Trophoblast cell (in vitro differentiated cells and primary cell): Measurements from ENCODE around the gene TMEM121B.

Source experiments
- DNase-seq, 2 donors: peaks; one replicate each; pipeline ENCODE4 v3.0.0-alpha.2; 2016
- H2AFZ ChIP-seq: 2 replicates; pipeline ENCODE4 v1.6.1; 2013; ENCODE audit warnings: low read length, moderate library complexity, mild to moderate bottlenecking; ENCODE audit not compliant: insufficient read depth, poor library complexity
- H2AK5ac ChIP-seq: 2 replicates; pipeline ENCODE4 v1.6.1; 2013; ENCODE audit warnings: mild to moderate bottlenecking, low read length
- H2BK120ac ChIP-seq: 2 replicates; pipeline ENCODE4 v1.6.1; 2013; ENCODE audit warnings: low read length, mild to moderate bottlenecking, moderate library complexity; ENCODE audit not compliant: insufficient read depth, poor library complexity
- H2BK12ac ChIP-seq: 2 replicates; pipeline ENCODE4 v1.6.1; 2013; ENCODE audit warnings: mild to moderate bottlenecking, low read length, moderate library complexity
- H2BK5ac ChIP-seq: 2 replicates; pipeline ENCODE4 v1.6.1; 2013; ENCODE audit warnings: low read length, low read depth, moderate library complexity, mild to moderate bottlenecking; ENCODE audit not compliant: poor library complexity
- H3K14ac ChIP-seq: 2 replicates; pipeline ENCODE4 v1.6.1; 2013; ENCODE audit warnings: mild to moderate bottlenecking, low read length
- H3K18ac ChIP-seq: 2 replicates; pipeline ENCODE4 v1.6.1; 2013; ENCODE audit warnings: mild to moderate bottlenecking, low read length
- H3K23ac ChIP-seq: 2 replicates; pipeline ENCODE4 v1.6.1; 2013; ENCODE audit warnings: low read length
- H3K27ac ChIP-seq: 2 replicates; pipeline ENCODE4 v1.5.1; 2013; ENCODE audit warnings: low read depth, mild to moderate bottlenecking, inconsistent platforms, low read length, moderate library complexity
- H3K27me3 ChIP-seq: 2 replicates; pipeline ENCODE4 v1.6.1; 2013; ENCODE audit warnings: inconsistent platforms, mild to moderate bottlenecking, low read length, moderate library complexity; ENCODE audit not compliant: insufficient read depth
- H3K36me3 ChIP-seq, 2 experiments: 1 replicate in 1 of 2; 2 replicates in 1 of 2; pipeline ENCODE4 v1.6.1; 2013; ENCODE audit warnings: low read length in 2 of 2, mild to moderate bottlenecking in 2 of 2, moderate library complexity in 1 of 2; ENCODE audit not compliant: insufficient read depth in 2 of 2, control insufficient read depth in 1 of 2
- H3K4ac ChIP-seq: 2 replicates; pipeline ENCODE4 v1.6.1; 2013; ENCODE audit warnings: low read depth, mild to moderate bottlenecking, low read length, moderate library complexity
- H3K4me1 ChIP-seq, 2 experiments: 1 replicate in 1 of 2; 2 replicates in 1 of 2; pipeline ENCODE4 v1.6.1; 2013; ENCODE audit warnings: low read length in 2 of 2, mild to moderate bottlenecking in 2 of 2, moderate library complexity in 1 of 2; ENCODE audit not compliant: insufficient read depth in 2 of 2, control insufficient read depth in 1 of 2
- H3K4me2 ChIP-seq: 2 replicates; pipeline ENCODE4 v1.6.1; 2013; ENCODE audit warnings: inconsistent platforms, mild to moderate bottlenecking, low read length, moderate library complexity
- H3K4me3 ChIP-seq: 2 replicates; pipeline ENCODE4 v1.5.1; 2013; ENCODE audit warnings: mild to moderate bottlenecking, low read depth, low read length, inconsistent platforms
- H3K79me1 ChIP-seq: one replicate; pipeline ENCODE4 v1.6.1; 2013; ENCODE audit warnings: low read length
- H3K79me2 ChIP-seq: 2 replicates; pipeline ENCODE4 v1.6.1; 2013; ENCODE audit warnings: low read length, mild to moderate bottlenecking; ENCODE audit not compliant: control insufficient read depth, insufficient read depth, poor library complexity
- H3K9ac ChIP-seq: 2 replicates; pipeline ENCODE4 v1.6.1; 2013; ENCODE audit warnings: mild to moderate bottlenecking, low read length
- H3K9me3 ChIP-seq: 2 replicates; pipeline ENCODE4 v1.6.1; 2013; ENCODE audit warnings: low read depth, mild to moderate bottlenecking, control low read depth, inconsistent platforms, low read length; ENCODE audit not compliant: insufficient read depth
- H4K12ac ChIP-seq: 2 replicates; pipeline ENCODE4 v1.6.1; 2013; ENCODE audit warnings: low read depth, mild to moderate bottlenecking, low read length, moderate library complexity
- H4K8ac ChIP-seq: 2 replicates; pipeline ENCODE4 v1.6.1; 2013; ENCODE audit warnings: low read depth, mild to moderate bottlenecking, low read length, moderate library complexity
- H4K91ac ChIP-seq: one replicate; pipeline ENCODE4 v1.6.1; 2013; ENCODE audit warnings: low read depth, mild to moderate bottlenecking, low read length, moderate library complexity
- WGBS: extraction: QIAGEN DNeasy Blood & Tissue Kit; methylation state at CpG from one replicate; pipeline ENCODE4 v1.1.7; 2013; ENCODE audit warnings: missing lambda C conversion rate; ENCODE audit not compliant: insufficient read length, insufficient coverage; ENCODE audit errors: extremely low coverage; 5-methylcytosine and 5-hydroxymethylcytosine counted together

Gene TMEM121B

DNA sequence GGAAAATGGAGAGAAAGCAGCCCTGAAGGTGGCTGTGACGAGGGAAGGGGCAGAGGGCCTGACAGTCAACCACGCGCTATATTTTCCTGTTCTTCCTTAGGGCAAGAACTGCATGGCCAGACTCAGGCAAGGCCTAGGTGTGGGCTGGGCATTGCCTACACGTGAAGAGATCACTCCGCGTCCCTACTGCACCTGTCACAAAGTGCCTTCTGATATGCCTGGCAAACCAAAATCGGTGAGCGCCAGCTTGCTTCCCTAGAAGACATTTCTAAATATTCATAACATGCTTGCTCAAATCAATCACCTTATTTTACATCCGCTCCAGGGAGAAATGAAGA lies 6.3 kb downstream of the TMEM121B start:
- H3K27me3 ChIP-seq, result no peaks in the 10 kb centered on the region
- no peak overlapping the region for H3K9ac ChIP-seq
- no peaks in the 10 kb centered on the region for H3K79me2 ChIP-seq
- H3K4ac ChIP-seq, result no peak overlapping the region
- no peak overlapping the region for H3K4me3 ChIP-seq
- H2BK120ac ChIP-seq, result no peak overlapping the region
- no peak overlapping the region for H2BK12ac ChIP-seq
- H4K12ac ChIP-seq, result no peak overlapping the region
- H4K8ac ChIP-seq, result no peak overlapping the region
- no peak overlapping the region for H2AK5ac ChIP-seq
- H3K23ac ChIP-seq, result no peak overlapping the region
- no peak overlapping the region for H2AFZ ChIP-seq
- H3K9me3 ChIP-seq, result peaks cover 6% of the 10 kb centered on the region
- H3K4me1 ChIP-seq, result no peaks in the 10 kb centered on the region
- no peak for DNase-seq
- H3K79me1 ChIP-seq, result no peaks in the 10 kb centered on the region
- no peaks in the 10 kb centered on the region for H3K36me3 ChIP-seq
- no peak overlapping the region for H4K91ac ChIP-seq
- H3K4me2 ChIP-seq, result no peak overlapping the region
- no peak overlapping the region for H3K18ac ChIP-seq
- H3K14ac ChIP-seq, result no peak overlapping the region
- no peak overlapping the region for H3K27ac ChIP-seq
- no CpG with 5 or more reads among the region's 9 CpGs for WGBS
- no peak overlapping the region for H2BK5ac ChIP-seq

DNA sequence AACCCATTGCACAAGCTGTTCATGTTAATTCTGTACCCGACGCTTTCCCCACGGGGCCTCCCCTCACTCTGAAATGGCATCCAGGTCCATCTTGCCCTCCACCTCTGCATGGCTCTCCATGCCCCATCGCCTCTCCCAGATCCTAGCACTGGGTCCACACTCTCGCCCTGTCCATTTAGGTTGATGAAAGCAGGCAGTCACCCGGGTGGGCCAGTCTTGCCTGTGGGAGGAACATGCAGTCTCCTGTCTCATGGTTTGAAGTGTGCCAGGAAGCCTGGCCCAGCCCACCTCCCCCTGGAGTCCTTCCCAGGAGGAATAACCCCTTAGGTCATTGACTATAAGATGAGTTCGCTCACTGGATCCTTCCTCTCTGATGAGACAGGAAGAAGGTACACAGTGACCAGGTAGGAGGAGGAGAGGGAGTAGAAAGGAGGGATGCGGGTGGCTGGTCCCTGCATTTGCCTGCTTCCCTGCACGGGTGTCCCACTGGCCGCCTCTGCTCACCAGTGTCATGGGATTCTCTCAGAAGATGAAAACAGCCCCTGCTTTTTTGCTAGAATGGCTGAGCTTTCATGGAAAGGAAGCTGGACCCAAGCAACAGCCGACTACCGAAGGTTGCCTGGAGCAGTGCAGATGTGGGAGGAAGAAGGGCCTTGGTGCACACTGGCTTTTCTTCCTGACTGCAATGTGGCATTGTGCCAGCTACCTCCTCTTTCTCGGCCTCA lies 6.8 kb downstream of the TMEM121B start:
- H3K36me3 ChIP-seq, result peaks cover 3 to 4% of the 10 kb centered on the region in 2 experiments
- peaks cover 3% of the 10 kb centered on the region for H3K9me3 ChIP-seq
- H3K4me2 ChIP-seq, result no peak overlapping the region
- H3K23ac ChIP-seq, result no peak overlapping the region
- H3K4me3 ChIP-seq, result no peak overlapping the region
- H2BK5ac ChIP-seq, result no peak overlapping the region
- H4K12ac ChIP-seq, result no peak overlapping the region
- H3K4ac ChIP-seq, result no peak overlapping the region
- H4K91ac ChIP-seq, result no peak overlapping the region
- no peak overlapping the region for H2BK120ac ChIP-seq
- no peak overlapping the region for H3K27ac ChIP-seq
- no peaks in the 10 kb centered on the region for H3K4me1 ChIP-seq
- no peak overlapping the region for H2AK5ac ChIP-seq
- H3K79me2 ChIP-seq, result no peaks in the 10 kb centered on the region
- no peak overlapping the region for H3K18ac ChIP-seq
- H2BK12ac ChIP-seq, result no peak overlapping the region
- H3K79me1 ChIP-seq, result no peaks in the 10 kb centered on the region
- no peak overlapping the region for H3K9ac ChIP-seq
- no peaks in the 10 kb centered on the region for H3K27me3 ChIP-seq
- no peak overlapping the region for H4K8ac ChIP-seq
- H3K14ac ChIP-seq, result no peak overlapping the region
- WGBS, result no CpG with 5 or more reads among the region's 13 CpGs
- no peak overlapping the region for H2AFZ ChIP-seq
- no peak for DNase-seq

- Histone ChIP-seq H3K79me2 (no peaks in the 10 kb centered on the region), H3K9me3 (peaks cover 3% of the 10 kb centered on the region), H4K12ac (no peak overlapping the region), H3K18ac (no peak overlapping the region), H2BK5ac (no peak overlapping the region), H3K4ac (no peak overlapping the region), H2BK12ac (no peak overlapping the region), H3K9ac (no peak overlapping the region), H3K36me3 (peaks cover 10 to 11% of the 10 kb centered on the region in 2 experiments), H3K23ac (no peak overlapping the region), H2AFZ (no peak overlapping the region), H3K79me1 (no peaks in the 10 kb centered on the region), H3K4me3 (no peak overlapping the region), H4K91ac (no peak overlapping the region), H3K27me3 (no peaks in the 10 kb centered on the region), H3K4me1 (no peaks in the 10 kb centered on the region), H4K8ac (no peak overlapping the region), H2AK5ac (no peak overlapping the region), H3K14ac (no peak overlapping the region), H2BK120ac (no peak overlapping the region), H3K27ac (no peak overlapping the region), H3K4me2 (no peak overlapping the region)
- no peak for DNase-seq
- no CpG with 5 or more reads among the region's 8 CpGs for WGBS
These were observed 7.6 kb downstream of the TMEM121B start for GRCh38 chr22:17113600-17113999.

DNA sequence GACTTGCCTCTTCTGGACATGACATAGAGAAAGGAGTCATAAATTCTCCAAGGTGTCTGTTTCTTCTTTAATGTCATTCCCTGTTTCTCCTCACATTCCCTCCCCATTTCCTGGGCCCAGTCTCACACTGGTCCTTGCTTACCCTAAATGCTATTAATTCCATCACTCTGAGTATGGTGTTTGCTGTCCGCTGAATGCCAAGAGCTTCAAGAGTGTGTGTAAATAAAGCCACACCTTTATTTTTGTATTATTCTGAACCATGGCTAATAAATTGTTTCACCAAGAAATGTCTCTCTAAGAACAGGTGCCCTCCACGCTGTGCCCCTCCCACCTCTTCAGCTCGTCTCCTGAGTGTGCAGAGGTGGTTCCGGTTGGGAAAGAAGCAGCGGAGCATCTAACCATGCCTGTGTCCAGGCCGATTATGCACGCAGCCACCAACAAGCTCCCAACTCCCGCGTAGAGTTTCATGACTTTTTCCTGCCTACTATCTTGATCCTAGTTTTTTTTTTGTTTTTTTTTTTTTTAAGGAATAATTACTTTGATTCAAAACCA lies 8.6 kb downstream of the TMEM121B start:
- H3K36me3 ChIP-seq, result peaks cover 16 to 17% of the 10 kb centered on the region in 2 experiments
- H3K79me2 ChIP-seq, result no peaks in the 10 kb centered on the region
- H3K14ac ChIP-seq, result no peak overlapping the region
- no peak overlapping the region for H2AFZ ChIP-seq
- H4K8ac ChIP-seq, result no peak overlapping the region
- no peaks in the 10 kb centered on the region for H3K79me1 ChIP-seq
- no peak overlapping the region for H3K27ac ChIP-seq
- H3K27me3 ChIP-seq, result no peaks in the 10 kb centered on the region
- H4K12ac ChIP-seq, result no peak overlapping the region
- H2BK12ac ChIP-seq, result no peak overlapping the region
- no peaks in the 10 kb centered on the region for H3K4me1 ChIP-seq
- H3K4me2 ChIP-seq, result no peak overlapping the region
- H2BK5ac ChIP-seq, result no peak overlapping the region
- no peak for DNase-seq
- H3K9ac ChIP-seq, result no peak overlapping the region
- peaks cover 3% of the 10 kb centered on the region for H3K9me3 ChIP-seq
- H4K91ac ChIP-seq, result no peak overlapping the region
- WGBS, result no CpG with 5 or more reads among the region's 9 CpGs
- no peak overlapping the region for H3K18ac ChIP-seq
- H3K23ac ChIP-seq, result no peak overlapping the region
- no peak overlapping the region for H3K4me3 ChIP-seq
- no peak overlapping the region for H2AK5ac ChIP-seq
- H2BK120ac ChIP-seq, result no peak overlapping the region
- no peak overlapping the region for H3K4ac ChIP-seq
